ENCODE data around the gene MYBBP1A.

The MYBBP1A gene

GRCh38 chr17:4498461-4499397, 56.5 kb downstream of the MYBBP1A start, which contains the start of gene SPNS2:
SPNS2 (plus strand) TSS chr17:4498881; CDS start chr17:4499048, 167 bp downstream.
- DNase-seq, result no peak

GRCh38 chr17:4497101-4497824, 57.9 kb downstream of the MYBBP1A start:
- no peak for DNase-seq

- DNase-seq, result no peak
Observed at GRCh38 chr17:4492721-4493561, 62.2 kb downstream of the MYBBP1A start.

GRCh38 chr17:4490637-4491061, 64.5 kb downstream of the MYBBP1A start:
- DNase-seq, result no peak

GRCh38 chr17:4490109-4490591, 65.0 kb downstream of the MYBBP1A start:
- DNase-seq, result no peak

GRCh38 chr17:4488989-4489595, 66.1 kb downstream of the MYBBP1A start:
- no peak for DNase-seq

Measured in GF-D8 (cell line).